GM21786 (cell line): ENCODE data around the gene SLC22A13.
"Not testable (repeated sequence)": the region's sequence is repeated elsewhere in the genome, so short reads cannot be mapped to it uniquely, and the experiment has no call there.

ENCODE experiments used
- ATAC-seq: cut with Tn5 transposase; IDR thresholded peaks from one replicate; pipeline ENCODE4 v1.9.1; 2021; ENCODE audit not compliant: unreplicated experiment

The SLC22A13 gene

GRCh38 chr3:38264353-38264771, 1.2 kb upstream of the SLC22A13 start:
- ATAC-seq: no peak

- ATAC-seq: no peak
These were observed 833 bp upstream of the SLC22A13 start for GRCh38 chr3:38264779-38265178.

- no peak for ATAC-seq
These were observed 1.2 kb downstream of the SLC22A13 start for GRCh38 chr3:38266810-38267209.

- no peak for ATAC-seq
These were observed 2.0 kb downstream of the SLC22A13 start for GRCh38 chr3:38267662-38268061.

- ATAC-seq: no peak
These were observed 2.5 kb downstream of the SLC22A13 start for GRCh38 chr3:38268087-38268486.

- no peak for ATAC-seq
These were observed 2.9 kb downstream of the SLC22A13 start for GRCh38 chr3:38268522-38268921.

GRCh38 chr3:38270606-38271005, 5.0 kb downstream of the SLC22A13 start:
- no peak for ATAC-seq

- no peak for ATAC-seq
These were observed 5.9 kb downstream of the SLC22A13 start for GRCh38 chr3:38271553-38271952.

GRCh38 chr3:38274864-38275649, 9.4 kb downstream of the SLC22A13 start:
- no peak for ATAC-seq

- ATAC-seq: no peak
These were observed 10.0 kb downstream of the SLC22A13 start for GRCh38 chr3:38275658-38276057.

GRCh38 chr3:38276081-38276916, 10.7 kb downstream of the SLC22A13 start:
- no peak for ATAC-seq

GRCh38 chr3:38276917-38277630, 11.5 kb downstream of the SLC22A13 start:
- ATAC-seq: no peak

- no peak for ATAC-seq
These were observed 13.2 kb downstream of the SLC22A13 start for GRCh38 chr3:38278841-38279240.

GRCh38 chr3:38281895-38282686, 16.5 kb downstream of the SLC22A13 start, which contains the start of gene SLC22A14:
TSS of gene SLC22A14 (plus strand) at chr3:38282294. CDS start at chr3:38306027, 23,733 bp downstream.
- ATAC-seq: no peak

GRCh38 chr3:38283810-38284755, 18.5 kb downstream of the SLC22A13 start:
- ATAC-seq: no peak

GRCh38 chr3:38284756-38285150, 19.1 kb downstream of the SLC22A13 start:
- no peak for ATAC-seq

GRCh38 chr3:38289286-38290217, 23.9 kb downstream of the SLC22A13 start:
- not testable (repeated sequence) for ATAC-seq

GRCh38 chr3:38297053-38297452, 31.4 kb downstream of the SLC22A13 start:
- not testable (repeated sequence) for ATAC-seq
